AG09309 (cell line): Measurements from ENCODE around the gene POLQ.

Experiments
- DNase-seq: peaks from one replicate; pipeline ENCODE4 v3.0.0-alpha.2; 2010; ENCODE audit warnings: low read depth
- H3K4me3 ChIP-seq: 2 replicates; pipeline ENCODE4 v1.5.1; 2011; ENCODE audit warnings: mild to moderate bottlenecking, low read depth, low read length, moderate library complexity; ENCODE audit not compliant: control insufficient read depth
- CTCF ChIP-seq: IDR thresholded peaks from 2 replicates; pipeline ENCODE4 v1.5.1; 2011; ENCODE audit warnings: mild to moderate bottlenecking, low read depth, low read length, inconsistent platforms; ENCODE audit not compliant: insufficient read depth, control insufficient read depth; ENCODE audit errors: missing control alignments

Gene POLQ

DNA sequence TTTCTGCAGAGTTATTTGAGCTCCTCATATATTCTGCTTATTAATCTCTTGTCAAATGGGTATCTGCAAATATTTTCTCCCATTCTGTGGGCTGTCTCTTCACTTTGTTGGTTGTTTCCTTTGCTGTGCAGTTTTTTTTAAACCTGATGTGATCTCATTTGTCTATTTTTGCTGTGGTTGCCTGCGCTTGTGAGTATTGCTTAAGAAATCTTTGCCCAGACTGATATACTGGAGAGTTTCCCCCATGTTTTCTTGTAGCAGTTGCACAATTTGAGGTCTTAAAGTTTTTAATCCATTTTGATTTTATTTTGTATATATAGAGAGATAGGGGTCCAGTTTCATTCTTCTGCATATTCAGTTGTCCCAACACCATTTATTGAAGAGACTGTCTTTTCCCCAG lies 102.3 kb downstream of the POLQ start:
- TF ChIP-seq CTCF, result no peak
- H3K4me3 ChIP-seq, result no peak overlapping the region
- DNase-seq, result no peak

DNA sequence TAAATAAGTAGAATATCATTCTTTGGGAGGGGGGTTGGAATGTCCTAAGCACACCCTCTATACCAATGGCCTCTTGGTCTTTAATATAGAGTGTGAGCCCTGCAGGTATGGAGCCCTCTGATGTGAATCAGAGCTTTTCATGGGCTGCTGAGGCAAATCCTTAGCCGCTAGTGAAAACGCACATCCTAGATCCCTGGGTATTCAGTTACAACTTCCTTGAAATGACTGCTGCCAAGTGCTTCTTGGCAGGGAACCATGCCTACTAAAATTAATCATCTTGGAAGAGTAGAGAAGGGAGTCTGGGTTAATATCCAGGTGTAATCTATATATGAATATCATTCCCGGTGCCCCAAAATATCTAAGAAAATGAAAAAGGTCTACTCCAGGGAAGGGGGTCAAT lies 109.1 kb downstream of the POLQ start:
- DNase-seq, result no peak
- H3K4me3 ChIP-seq, result no peak overlapping the region
- no peak for TF ChIP-seq CTCF

- no peak for DNase-seq
- TF ChIP-seq CTCF, result no peak
- H3K4me3 ChIP-seq, result no peak overlapping the region
These were observed 109.7 kb downstream of the POLQ start for GRCh38 chr3:121436074-121436473.

GRCh38 chr3:121431726-121432517 lies 113.9 kb downstream of the POLQ start:
- TF ChIP-seq CTCF, result no peak
- no peak overlapping the region for H3K4me3 ChIP-seq
- peak; percentile 14 for DNase-seq

DNA sequence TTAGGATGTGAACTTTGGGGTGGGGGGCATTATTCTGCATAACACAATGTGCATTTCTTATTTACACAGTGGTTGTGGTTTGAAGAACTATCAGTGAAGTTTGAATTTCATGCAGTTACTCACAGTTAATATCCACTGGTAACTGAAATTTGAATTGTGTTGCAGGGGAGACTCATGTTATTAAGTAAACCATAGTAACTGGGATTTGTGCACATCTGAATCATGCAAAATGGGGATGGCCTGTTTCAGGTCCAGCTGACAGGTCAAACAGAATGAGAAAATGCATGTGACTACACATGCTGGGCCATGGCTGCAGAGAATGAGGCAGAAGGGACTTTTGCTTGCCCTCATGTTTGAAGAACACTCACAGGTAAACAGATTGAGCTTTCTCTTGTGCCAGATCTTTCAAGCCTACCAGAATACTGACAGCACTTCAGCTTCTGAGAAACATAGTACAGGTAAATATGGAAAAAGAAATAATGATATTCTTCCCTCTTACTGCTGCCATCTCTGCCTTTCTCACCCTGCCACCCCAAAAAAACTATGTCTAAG lies 115.0 kb downstream of the POLQ start:
- no peak for TF ChIP-seq CTCF
- no peak overlapping the region for H3K4me3 ChIP-seq
- no peak for DNase-seq

GRCh38 chr3:121424549-121424948 lies 121.2 kb downstream of the POLQ start:
- DNase-seq, result no peak
- TF ChIP-seq CTCF, result no peak

More at GRCh38 chr3:121424549-121424948, 121.2 kb downstream of the POLQ start:
- H3K4me3 ChIP-seq, result no peak overlapping the region
